A673 (cell line): Measurements from ENCODE around the gene AURKAIP1. TPM values are rescaled to one million over a fixed set of nuclear protein-coding genes. Genes with fewer than 3 reads are reported as not detected.
"Not testable (repeated sequence)": the region's sequence is repeated elsewhere in the genome, so short reads cannot be mapped to it uniquely, and the experiment has no call there.

Experiments used
- BruUV-seq: library from RNA; stranded (reverse); fragments of 400-500 nt; replicated peaks from 2 replicates; lab custom pipeline; 2021; lab: Mats Ljungman, UMichigan
- CTCF ChIA-PET: fragments of 300-600 bp; sonication (Branson Sonifier 250); formaldehyde crosslinking; loops from one replicate; lab custom pipeline; 2022; ENCODE audit warnings: antibody characterized with exemption; lab: Charles Lee
- POLR2A ChIA-PET: fragments of 300-600 bp; sonication (Branson Sonifier 250); formaldehyde crosslinking; loops from one replicate; lab custom pipeline; 2022; ENCODE audit warnings: antibody characterized with exemption; ENCODE audit not compliant: low non-redundant PET; lab: Charles Lee
- DNase-seq: peaks from one replicate; pipeline ENCODE4 v3.0.0-alpha.2; 2015; ENCODE audit warnings: low spot score
- H3K27ac ChIP-seq: fragments of 200-600 bp; sonication (generic); 2 replicates; pipeline ENCODE4 v1.5.1; 2016; ENCODE audit warnings: mixed run types, low read depth, mild to moderate bottlenecking, mixed read lengths, antibody characterized with exemption, low read length; ENCODE audit not compliant: poor library complexity, severe bottlenecking
- H3K27me3 ChIP-seq: fragments of 200-600 bp; sonication (generic); replicated peaks from 2 replicates; pipeline ENCODE4 v1.6.1; 2017; ENCODE audit warnings: mixed run types, low read depth, mild to moderate bottlenecking, mixed read lengths, antibody characterized with exemption, low read length; ENCODE audit not compliant: insufficient read depth, poor library complexity
- H3K36me3 ChIP-seq: fragments of 200-600 bp; sonication (generic); 2 replicates; pipeline ENCODE4 v1.6.1; 2016; ENCODE audit warnings: mixed run types, mild to moderate bottlenecking, mixed read lengths, antibody characterized with exemption, low read length; ENCODE audit not compliant: insufficient read depth, poor library complexity, severe bottlenecking
- H3K4me1 ChIP-seq: fragments of 200-600 bp; sonication (generic); 2 replicates; pipeline ENCODE4 v1.6.1; 2017; ENCODE audit warnings: mixed run types, mild to moderate bottlenecking, mixed read lengths, antibody characterized with exemption, low read length; ENCODE audit not compliant: insufficient read depth, poor library complexity, severe bottlenecking
- H3K4me3 ChIP-seq: fragments of 200-600 bp; sonication (generic); 2 replicates; pipeline ENCODE4 v1.5.1; 2016; ENCODE audit warnings: low read depth, mixed run types, mild to moderate bottlenecking, mixed read lengths, low read length; ENCODE audit not compliant: poor library complexity, severe bottlenecking
- H3K9me3 ChIP-seq: fragments of 200-600 bp; sonication (generic); 2 replicates; pipeline ENCODE4 v1.6.1; 2016; ENCODE audit warnings: mixed run types, low read depth, mild to moderate bottlenecking, mixed read lengths, antibody characterized with exemption, low read length; ENCODE audit not compliant: poor library complexity, severe bottlenecking
- CTCF ChIP-seq: fragments of 300-800, 200-600 bp; sonication (generic); conservative IDR thresholded peaks from 2 replicates; pipeline ENCODE4 v1.5.1; 2017; ENCODE audit warnings: low read depth, mild to moderate bottlenecking, antibody characterized with exemption, low read length, moderate library complexity, mixed read lengths
- EZH2 ChIP-seq: fragments of 200-600 bp; sonication (generic); IDR thresholded peaks from 2 replicates; pipeline ENCODE4 v1.6.1; 2017; ENCODE audit warnings: borderline replicate concordance, low read depth, mild to moderate bottlenecking, mixed read lengths, antibody characterized with exemption, low read length; ENCODE audit not compliant: poor library complexity, severe bottlenecking
- intact Hi-C: fragments of 100-400 bp; cut with micrococcal nuclease; formaldehyde crosslinking; loops from one replicate; pipeline ENCODE4 v1.10.0; 2022; ENCODE audit not compliant: unreplicated experiment
- total RNA-seq: library from RNA; stranded (reverse); gene quantifications from 2 replicates; pipeline ENCODE4 v1.2.3, GENCODE V29; 2021

The AURKAIP1 gene
- total RNA-seq, 1 experiment from 2014 or later, result 172 TPM

- H3K9me3 ChIP-seq, result no peaks in the 10 kb centered on the region
- no peaks in the 10 kb centered on the region for H3K27me3 ChIP-seq
- CTCF ChIA-PET, result no interaction called here
- no peak for TF ChIP-seq CTCF
- TF ChIP-seq EZH2, result no peak
- POLR2A ChIA-PET, result no interaction called here
- intact Hi-C loops, result no loop called here
- no TSS peak for BruUV-seq
- no peak overlapping the region for H3K4me3 ChIP-seq
- peaks cover 9% of the 10 kb centered on the region for H3K4me1 ChIP-seq
- peaks cover 4% of the 10 kb centered on the region for H3K36me3 ChIP-seq
- DNase-seq, result no peak
- H3K27ac ChIP-seq, result no peak overlapping the region
These were observed 36.6 kb upstream of the AURKAIP1 start for GRCh38 chr1:1411626-1412025.

GRCh38 chr1:1410238-1410637 is 35.2 kb upstream of the AURKAIP1 start:
- not testable (repeated sequence) for BruUV-seq

GRCh38 chr1:1407636-1408318 is 32.8 kb upstream of the AURKAIP1 start:
- no peaks in the 10 kb centered on the region for H3K9me3 ChIP-seq
- CTCF ChIA-PET, result interaction anchor here (0.6 to 1.0 kb wide), 2 partner anchors 12 to 99 kb away, joined by 4 to 6 read pairs; no protein-coding TSS in a partner anchor
- POLR2A ChIA-PET, result interaction anchor here (1.0 kb wide), 1 partner anchor 33 kb away, joined by 3 read pairs; the partner anchor contains the start of gene AURKAIP1
- BruUV-seq, result no TSS peak
- intact Hi-C loops, result loop anchor here (1.0 kb wide), 1 partner anchor 32 kb away; the partner anchor contains the start of gene AURKAIP1
- no peaks in the 10 kb centered on the region for H3K27me3 ChIP-seq
- peaks cover 19% of the 10 kb centered on the region for H3K4me1 ChIP-seq
- peak overlapping the region; percentile 94 for H3K27ac ChIP-seq
- peak overlapping the region; percentile 98 for H3K4me3 ChIP-seq
- peak; percentile 55 for DNase-seq
- peaks cover 30% of the 10 kb centered on the region for H3K36me3 ChIP-seq
- TF ChIP-seq CTCF, result no peak
- no peak for TF ChIP-seq EZH2

More at GRCh38 chr1:1410238-1410637, 35.2 kb upstream of the AURKAIP1 start:
- intact Hi-C loops, H3K27ac ChIP-seq, H3K4me3 ChIP-seq, H3K9me3 ChIP-seq, POLR2A ChIA-PET, DNase-seq, CTCF ChIA-PET, H3K27me3 ChIP-seq: not testable (repeated sequence)
- peaks cover 19% of the 10 kb centered on the region for H3K4me1 ChIP-seq
- H3K36me3 ChIP-seq, result peaks cover 13% of the 10 kb centered on the region
